ENCODE results near the gene CCSAP.
"Not testable (repeated sequence)": the region's sequence is repeated elsewhere in the genome, so short reads cannot be mapped to it uniquely, and the experiment has no call there.

Gene CCSAP

DNA sequence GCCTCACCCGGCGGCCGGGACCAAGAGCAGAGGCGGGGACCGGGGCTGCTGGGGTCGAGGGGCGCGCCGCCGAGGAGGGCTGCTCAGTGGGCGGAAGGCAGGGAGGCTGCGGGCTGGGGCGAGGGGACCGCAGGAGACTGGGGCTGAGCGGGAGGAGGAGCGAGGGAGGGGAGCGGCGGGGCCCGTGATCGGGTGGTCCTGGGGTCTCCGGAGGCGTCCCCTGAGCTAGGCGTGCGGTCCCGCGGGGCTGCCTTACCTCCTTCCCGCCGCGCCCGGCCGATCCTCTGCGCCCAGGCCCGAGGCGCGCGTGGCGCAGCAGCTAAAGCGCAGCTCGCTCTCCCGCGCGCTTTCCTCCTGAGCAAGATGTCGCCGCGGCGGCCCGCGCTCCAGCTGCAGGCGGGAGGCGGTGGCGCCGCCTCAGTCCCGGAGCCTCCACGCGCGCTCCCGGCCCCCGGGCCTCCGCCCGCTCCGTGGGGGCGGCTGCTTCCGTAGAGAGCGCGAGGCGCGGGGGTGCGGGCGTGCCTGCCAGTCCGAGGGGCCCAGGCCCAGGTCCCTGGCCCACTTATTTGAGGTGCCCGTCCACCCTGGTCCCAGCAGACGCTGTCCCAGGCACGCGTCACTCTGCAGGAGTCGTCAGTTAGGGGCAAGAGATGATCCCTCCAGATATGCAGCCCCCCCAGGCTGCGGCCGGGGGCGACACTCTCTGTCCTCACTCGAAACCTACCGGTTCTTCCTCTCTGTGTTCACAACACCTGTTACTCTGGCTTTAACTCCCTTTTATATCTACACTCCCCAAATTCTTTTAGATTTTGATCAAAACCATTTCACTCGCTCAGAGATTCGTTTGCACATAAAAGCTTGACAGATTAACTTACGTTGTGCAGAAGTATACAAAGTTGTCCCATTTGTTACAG lies at the start of gene CCSAP:
Gene CCSAP (minus strand): TSS at position 392 of the 914 bp plus-strand sequence. CDS start 582 bp downstream, outside the sequence.
- peak; percentile 14 to 17 for DNase-seq

DNA sequence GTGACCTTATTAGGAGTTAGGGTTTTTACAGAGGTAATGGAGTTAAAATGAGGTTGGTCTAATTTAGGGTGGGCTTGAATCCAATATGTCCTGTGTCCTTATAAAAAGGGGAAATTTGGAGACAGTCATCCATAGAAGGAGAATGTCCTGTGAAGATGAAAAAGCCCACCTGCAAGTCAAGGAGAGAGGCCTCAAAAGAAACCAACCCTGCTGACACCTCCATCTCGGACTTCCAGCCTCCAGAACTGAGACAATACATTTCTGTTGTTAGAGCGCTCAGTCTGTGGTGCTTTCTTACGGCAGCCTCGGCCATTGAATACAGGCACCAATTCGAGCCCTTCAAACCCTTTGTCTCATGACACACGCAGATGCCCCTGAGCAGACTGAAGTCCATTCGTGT lies 47.3 kb upstream of the CCSAP start:
- DNase-seq: no peak

DNA sequence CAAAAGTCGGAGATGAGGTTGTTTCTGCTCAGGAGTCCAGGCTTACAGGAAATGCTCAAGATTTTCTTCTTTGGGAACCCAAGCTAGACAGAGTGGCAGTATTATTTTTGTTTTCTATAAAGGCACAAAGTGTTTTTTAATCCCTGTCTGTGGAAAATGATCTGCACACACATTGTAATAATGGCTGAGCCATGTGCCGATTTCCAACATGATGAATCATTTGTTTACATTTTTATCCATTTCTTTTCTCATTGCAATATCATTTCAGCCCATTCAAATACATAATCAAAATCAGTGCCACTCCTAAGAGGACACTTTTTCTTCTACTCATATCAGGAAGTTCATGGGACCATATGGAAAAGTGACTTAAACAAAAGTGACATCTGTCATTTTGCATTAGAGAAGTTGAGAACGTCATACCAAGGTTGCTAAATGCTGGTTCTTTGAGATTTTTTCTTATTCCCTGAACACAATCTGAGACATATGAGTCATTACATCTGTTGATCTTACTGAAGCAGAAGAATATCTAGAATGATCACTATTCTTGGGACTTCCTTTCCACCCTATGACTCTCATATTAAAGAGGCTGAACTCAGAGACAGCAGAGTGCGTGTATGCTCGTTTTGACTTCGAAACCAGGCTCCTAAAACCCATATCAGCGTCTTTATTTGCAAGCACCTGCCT lies 46.2 kb upstream of the CCSAP start:
- DNase-seq: no peak

DNA sequence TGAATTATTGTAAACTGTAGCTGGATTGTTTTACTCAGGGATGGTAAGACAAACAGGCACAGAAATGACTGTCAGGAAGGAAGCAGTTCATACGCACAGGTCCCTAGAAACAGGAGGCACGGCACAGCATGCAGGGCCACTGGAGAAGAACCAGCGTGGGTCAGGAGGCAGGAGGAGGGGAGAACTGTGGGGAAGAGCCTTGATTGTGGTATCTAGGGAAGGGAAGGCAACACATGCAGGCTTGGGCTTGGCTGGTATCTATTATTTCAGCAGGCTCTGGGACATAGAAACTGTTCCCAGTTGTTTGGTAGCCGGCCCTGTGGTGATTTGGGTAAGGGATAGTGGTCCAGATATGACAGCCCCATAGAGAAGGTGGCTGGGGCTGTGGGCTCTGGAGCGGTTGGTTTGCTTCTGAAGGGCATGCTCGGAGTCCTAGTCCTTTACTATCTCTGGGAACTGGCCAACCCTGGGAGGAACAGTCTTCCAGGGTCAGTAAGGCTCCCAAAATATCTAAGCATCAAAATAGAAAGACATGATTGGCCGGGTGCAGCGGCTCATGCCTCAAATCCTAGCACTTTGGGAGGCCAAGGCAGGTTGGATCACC lies 43.1 kb upstream of the CCSAP start:
- DNase-seq: no peak

DNA sequence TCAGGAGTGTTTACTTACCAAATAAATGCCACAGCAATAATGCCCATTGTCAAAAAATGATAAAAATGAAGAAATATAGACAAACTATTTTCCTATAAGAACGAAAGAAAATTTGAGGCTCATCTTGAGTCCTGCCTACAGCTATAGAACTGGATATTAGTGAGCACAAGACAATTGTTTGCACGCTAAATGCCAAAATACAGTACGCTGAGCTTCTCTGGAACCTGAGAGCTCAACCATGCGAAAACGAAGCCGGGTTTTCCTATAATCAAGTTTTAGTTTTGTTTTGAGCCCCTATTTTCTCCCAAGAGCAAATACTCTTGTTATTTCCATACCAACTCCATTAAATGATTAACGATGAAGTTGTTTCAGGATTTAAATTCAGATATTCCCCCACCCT lies 42.0 kb upstream of the CCSAP start:
- DNase-seq: no peak

- no peak for DNase-seq
Observed at GRCh38 chr1:229383961-229384360, 41.1 kb upstream of the CCSAP start.

DNA sequence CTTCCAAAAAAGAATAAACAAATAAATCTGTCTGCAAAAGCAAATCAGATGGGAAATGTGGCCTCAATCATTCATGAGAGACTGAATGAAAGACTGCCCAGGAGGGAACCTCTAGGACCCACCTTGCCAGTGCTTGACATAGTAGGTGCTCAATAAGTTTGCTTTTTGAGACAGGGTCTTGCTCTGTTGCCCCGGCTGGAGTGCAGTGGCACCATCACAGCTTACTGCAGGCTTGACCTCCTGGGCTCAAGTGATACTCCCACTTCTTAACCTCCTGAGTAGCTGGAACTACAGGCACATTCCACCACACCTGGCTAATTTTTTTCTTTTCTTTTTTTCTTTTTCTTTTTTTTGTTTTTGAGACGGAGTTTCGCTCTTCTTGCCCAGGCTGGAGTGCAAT lies 40.3 kb upstream of the CCSAP start:
- DNase-seq: no peak

GRCh38 chr1:229381234-229381633 lies 38.4 kb upstream of the CCSAP start:
- no peak for DNase-seq

- no peak for DNase-seq
Observed at GRCh38 chr1:229380536-229381160, 37.8 kb upstream of the CCSAP start.

- no peak for DNase-seq
Observed at GRCh38 chr1:229379846-229380245, 37.0 kb upstream of the CCSAP start.

GRCh38 chr1:229378586-229379367 lies 35.9 kb upstream of the CCSAP start:
- DNase-seq: no peak

DNA sequence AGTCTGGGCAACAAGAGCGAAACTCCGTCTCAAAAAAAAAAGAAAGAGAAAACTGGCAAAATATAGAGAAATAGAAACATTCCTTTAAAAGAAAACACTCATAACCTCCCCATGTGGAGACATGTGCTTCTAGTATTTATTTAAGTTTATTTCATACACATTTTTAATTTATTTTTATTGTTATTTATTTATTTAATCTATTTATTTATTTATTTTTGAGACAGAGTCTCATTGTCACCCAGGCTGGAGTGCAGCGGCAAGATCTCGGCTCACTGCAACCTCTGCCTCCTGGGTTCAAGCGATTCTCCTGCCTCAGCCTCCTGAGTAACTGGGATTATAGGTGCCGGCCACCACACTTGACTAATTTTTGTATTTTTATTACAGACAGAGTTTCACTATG lies 35.2 kb upstream of the CCSAP start:
- DNase-seq: not testable (repeated sequence)

DNA sequence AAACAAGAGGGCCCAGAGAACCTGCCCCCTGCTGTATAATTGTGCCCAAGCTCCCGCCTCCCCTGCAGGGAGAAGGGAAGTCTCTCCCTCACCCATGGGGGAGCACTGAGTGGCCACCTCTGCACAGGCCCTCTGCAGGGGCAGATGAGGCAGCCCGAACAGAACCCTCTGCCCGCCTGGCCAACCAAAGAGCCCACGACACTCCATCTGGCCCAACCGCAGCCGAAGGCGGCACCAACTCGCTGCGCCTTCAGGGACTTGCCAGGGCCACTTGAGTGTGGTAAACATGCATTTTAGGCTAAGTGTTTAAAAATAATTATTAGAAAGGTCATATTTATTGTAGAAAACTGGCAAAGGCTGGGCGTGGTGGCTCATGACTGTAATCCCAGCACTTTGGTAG lies 34.6 kb upstream of the CCSAP start:
- no peak for DNase-seq

- no peak for DNase-seq
Observed at GRCh38 chr1:229376521-229376920, 33.7 kb upstream of the CCSAP start.

GRCh38 chr1:229374485-229374884 lies 31.6 kb upstream of the CCSAP start:
- DNase-seq: no peak

DNA sequence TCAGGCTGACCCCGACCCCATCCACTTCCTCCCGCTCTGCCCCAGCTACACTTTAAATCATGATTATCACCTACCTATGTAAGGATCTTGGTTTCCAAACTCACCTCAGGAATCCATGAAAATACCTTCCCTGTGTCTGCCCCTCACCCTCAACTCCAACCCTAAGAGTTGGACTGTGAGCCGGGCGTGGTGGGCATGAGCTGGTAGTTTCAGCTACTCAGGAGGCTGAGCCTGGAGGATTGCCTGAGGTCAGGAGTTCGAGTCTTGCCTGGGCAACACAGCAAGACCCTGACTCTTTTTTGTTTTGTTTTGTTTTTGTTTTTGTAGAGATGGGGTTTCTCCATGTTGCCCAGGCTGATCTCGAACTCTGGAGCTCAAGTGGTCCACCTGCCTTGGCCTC lies 30.5 kb upstream of the CCSAP start:
- no peak for DNase-seq

DNA sequence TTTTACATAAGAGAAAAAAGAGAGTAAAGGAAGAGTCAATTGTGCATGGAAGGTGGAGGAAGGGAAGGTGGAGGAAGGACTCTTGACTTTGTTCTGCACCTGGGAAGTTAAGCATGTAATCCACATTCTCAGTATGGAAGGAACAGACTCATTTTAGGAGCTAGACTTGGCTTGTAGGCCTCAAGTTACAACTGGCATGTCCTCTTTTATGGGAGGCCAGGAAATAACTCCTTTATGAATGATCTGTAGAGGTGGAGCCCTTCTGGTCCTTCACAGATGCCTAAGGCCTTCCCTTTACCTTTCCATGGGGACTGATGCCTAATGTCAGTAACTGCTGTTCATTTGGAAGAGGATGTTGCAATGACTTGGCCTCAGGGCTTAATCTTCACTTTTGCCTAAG lies 29.4 kb upstream of the CCSAP start:
- DNase-seq: no peak

- no peak for DNase-seq
Observed at GRCh38 chr1:229371624-229372023, 28.8 kb upstream of the CCSAP start.

DNA sequence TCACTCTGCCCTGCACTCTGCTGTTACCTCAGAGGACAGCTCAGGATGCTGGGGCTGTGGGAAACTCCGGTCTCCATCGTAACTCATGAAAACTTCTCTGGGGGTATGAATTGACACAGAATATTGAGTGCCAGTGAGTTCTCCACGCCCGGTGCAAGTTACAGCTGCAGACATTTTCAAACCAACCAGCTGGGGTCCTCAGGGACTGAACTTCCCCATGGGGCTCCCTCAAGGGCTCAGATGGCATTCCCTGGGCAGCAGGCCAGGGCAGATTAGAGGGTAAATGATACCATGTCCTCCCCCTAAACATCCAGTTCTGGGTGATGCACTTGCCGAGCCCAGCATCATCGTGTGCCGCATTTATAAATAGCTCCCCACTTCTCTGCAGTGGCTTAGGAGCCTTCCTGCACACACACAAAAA lies 27.8 kb upstream of the CCSAP start:
- no peak for DNase-seq

DNA sequence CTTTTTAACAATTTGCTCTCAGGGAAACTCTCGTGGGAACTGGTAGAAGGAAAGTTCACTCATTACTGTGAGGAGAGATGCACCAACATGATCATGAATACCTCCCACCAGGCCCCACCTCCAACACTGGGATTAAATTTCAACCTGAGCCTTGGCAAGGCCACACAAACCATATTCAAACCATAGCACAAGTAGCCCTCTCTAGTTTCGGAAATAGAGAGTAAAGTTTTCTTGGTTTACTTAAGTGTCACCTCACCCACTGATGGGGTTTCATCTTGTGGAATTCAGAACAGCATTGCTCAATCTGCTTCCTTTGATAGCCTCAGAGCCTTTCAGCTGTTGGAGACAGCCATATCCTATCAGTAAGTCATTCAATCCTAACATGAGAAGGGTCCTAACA lies 25.5 kb upstream of the CCSAP start:
- no peak for DNase-seq

GRCh38 chr1:229365569-229365968 lies 22.7 kb upstream of the CCSAP start:
- no peak for DNase-seq

Measured in NCI-H187 (cell line).